ENCODE data around the gene YEATS4. TPM values are rescaled to one million over a fixed set of nuclear protein-coding genes. Genes with fewer than 3 reads are reported as not detected.

YEATS4 gene
- total RNA-seq, 1 experiment from 2014 or later, result 37.1 TPM

- Mint-ChIP-seq H3K4me3 (no peak overlapping the region), H3K27ac (no peak overlapping the region), H3K4me1 (no peaks in the 10 kb centered on the region), H3K36me3 (peaks cover 33% of the 10 kb centered on the region), H3K9me3 (no peaks in the 10 kb centered on the region), H3K27me3 (ENCODE audit: low read depth) (no peaks in the 10 kb centered on the region)
- CTCF ChIA-PET, result interaction anchor here (1.0 to 1.4 kb wide), 2 partner anchors 94 to 186 kb away, joined by 3 to 5 read pairs; no protein-coding TSS in a partner anchor
- ATAC-seq, result no peak
- no peak for DNase-seq (ENCODE audit: low spot score)
- POLR2A ChIA-PET, result no interaction called here
- TF ChIP-seq, protein P1, sequence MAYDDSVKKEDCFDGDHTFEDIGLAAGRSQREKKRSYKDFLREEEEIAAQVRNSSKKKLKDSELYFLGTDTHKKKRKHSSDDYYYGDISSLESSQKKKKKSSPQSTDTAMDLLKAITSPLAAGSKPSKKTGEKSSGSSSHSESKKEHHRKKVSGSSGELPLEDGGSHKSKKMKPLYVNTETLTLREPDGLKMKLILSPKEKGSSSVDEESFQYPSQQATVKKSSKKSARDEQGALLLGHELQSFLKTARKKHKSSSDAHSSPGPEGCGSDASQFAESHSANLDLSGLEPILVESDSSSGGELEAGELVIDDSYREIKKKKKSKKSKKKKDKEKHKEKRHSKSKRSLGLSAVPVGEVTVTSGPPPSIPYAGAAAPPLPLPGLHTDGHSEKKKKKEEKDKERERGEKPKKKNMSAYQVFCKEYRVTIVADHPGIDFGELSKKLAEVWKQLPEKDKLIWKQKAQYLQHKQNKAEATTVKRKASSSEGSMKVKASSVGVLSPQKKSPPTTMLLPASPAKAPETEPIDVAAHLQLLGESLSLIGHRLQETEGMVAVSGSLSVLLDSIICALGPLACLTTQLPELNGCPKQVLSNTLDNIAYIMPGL (CRISPR knock-in tag; IDR thresholded peaks at IDR 0.05), result no peak
- TF ChIP-seq, protein P2, sequence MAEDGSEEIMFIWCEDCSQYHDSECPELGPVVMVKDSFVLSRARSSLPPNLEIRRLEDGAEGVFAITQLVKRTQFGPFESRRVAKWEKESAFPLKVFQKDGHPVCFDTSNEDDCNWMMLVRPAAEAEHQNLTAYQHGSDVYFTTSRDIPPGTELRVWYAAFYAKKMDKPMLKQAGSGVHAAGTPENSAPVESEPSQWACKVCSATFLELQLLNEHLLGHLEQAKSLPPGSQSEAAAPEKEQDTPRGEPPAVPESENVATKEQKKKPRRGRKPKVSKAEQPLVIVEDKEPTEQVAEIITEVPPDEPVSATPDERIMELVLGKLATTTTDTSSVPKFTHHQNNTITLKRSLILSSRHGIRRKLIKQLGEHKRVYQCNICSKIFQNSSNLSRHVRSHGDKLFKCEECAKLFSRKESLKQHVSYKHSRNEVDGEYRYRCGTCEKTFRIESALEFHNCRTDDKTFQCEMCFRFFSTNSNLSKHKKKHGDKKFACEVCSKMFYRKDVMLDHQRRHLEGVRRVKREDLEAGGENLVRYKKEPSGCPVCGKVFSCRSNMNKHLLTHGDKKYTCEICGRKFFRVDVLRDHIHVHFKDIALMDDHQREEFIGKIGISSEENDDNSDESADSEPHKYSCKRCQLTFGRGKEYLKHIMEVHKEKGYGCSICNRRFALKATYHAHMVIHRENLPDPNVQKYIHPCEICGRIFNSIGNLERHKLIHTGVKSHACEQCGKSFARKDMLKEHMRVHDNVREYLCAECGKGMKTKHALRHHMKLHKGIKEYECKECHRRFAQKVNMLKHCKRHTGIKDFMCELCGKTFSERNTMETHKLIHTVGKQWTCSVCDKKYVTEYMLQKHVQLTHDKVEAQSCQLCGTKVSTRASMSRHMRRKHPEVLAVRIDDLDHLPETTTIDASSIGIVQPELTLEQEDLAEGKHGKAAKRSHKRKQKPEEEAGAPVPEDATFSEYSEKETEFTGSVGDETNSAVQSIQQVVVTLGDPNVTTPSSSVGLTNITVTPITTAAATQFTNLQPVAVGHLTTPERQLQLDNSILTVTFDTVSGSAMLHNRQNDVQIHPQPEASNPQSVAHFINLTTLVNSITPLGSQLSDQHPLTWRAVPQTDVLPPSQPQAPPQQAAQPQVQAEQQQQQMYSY (CRISPR knock-in tag; IDR thresholded peaks at IDR 0.05), result no peak
- no peak for TF ChIP-seq IRF2 (CRISPR knock-in tag; IDR thresholded peaks at IDR 0.05; ENCODE audit: borderline replicate concordance, low read depth)
- TF ChIP-seq AR (CRISPR knock-in tag; IDR thresholded peaks at IDR 0.05), result no peak
- no peak for TF ChIP-seq ATF1 (CRISPR knock-in tag; IDR thresholded peaks at IDR 0.05)
- TF ChIP-seq, protein P3, sequence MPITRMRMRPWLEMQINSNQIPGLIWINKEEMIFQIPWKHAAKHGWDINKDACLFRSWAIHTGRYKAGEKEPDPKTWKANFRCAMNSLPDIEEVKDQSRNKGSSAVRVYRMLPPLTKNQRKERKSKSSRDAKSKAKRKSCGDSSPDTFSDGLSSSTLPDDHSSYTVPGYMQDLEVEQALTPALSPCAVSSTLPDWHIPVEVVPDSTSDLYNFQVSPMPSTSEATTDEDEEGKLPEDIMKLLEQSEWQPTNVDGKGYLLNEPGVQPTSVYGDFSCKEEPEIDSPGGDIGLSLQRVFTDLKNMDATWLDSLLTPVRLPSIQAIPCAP (CRISPR knock-in tag; IDR thresholded peaks at IDR 0.05), result no peak
- TF ChIP-seq GTF2I (CRISPR knock-in tag; conservative IDR thresholded peaks at IDR 0.05), result no peak
- TF ChIP-seq, protein P4, sequence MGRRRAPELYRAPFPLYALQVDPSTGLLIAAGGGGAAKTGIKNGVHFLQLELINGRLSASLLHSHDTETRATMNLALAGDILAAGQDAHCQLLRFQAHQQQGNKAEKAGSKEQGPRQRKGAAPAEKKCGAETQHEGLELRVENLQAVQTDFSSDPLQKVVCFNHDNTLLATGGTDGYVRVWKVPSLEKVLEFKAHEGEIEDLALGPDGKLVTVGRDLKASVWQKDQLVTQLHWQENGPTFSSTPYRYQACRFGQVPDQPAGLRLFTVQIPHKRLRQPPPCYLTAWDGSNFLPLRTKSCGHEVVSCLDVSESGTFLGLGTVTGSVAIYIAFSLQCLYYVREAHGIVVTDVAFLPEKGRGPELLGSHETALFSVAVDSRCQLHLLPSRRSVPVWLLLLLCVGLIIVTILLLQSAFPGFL (CRISPR knock-in tag; IDR thresholded peaks at IDR 0.05; ENCODE audit: borderline replicate concordance), result no peak
- TF ChIP-seq JUN (CRISPR knock-in tag; IDR thresholded peaks at IDR 0.05), result no peak
- no peak for TF ChIP-seq ZNF423 (CRISPR knock-in tag; IDR thresholded peaks at IDR 0.05)
- no peak for TF ChIP-seq E2F5 (CRISPR knock-in tag; IDR thresholded peaks at IDR 0.05)
- TF ChIP-seq ZNF232 (CRISPR knock-in tag; IDR thresholded peaks at IDR 0.05), result no peak
- TF ChIP-seq OVOL2 (CRISPR knock-in tag; IDR thresholded peaks at IDR 0.05; ENCODE audit: borderline replicate concordance), result no peak
Measured at GRCh38 chr12:69385038-69385437, 25.5 kb downstream of the YEATS4 start.

- ATAC-seq (no peak), DNase-seq (ENCODE audit: low spot score) (no peak)
- POLR2A ChIA-PET, result no interaction called here
- no peaks in the 10 kb centered on the region for H3K27me3 Mint-ChIP-seq (ENCODE audit: low read depth)
- H3K4me1 Mint-ChIP-seq, result no peaks in the 10 kb centered on the region
- CTCF ChIA-PET, result no interaction called here
- H3K36me3 Mint-ChIP-seq, result peaks cover 26% of the 10 kb centered on the region
- no peak overlapping the region for H3K4me3 Mint-ChIP-seq
- no peak overlapping the region for H3K27ac Mint-ChIP-seq
- no peaks in the 10 kb centered on the region for H3K9me3 Mint-ChIP-seq
- TF ChIP-seq ZNF425 (CRISPR knock-in tag; conservative IDR thresholded peaks at IDR 0.05), result no peak
- TF ChIP-seq FOXK1 (CRISPR knock-in tag; IDR thresholded peaks at IDR 0.05), result no peak
- TF ChIP-seq NFATC4 (CRISPR knock-in tag; IDR thresholded peaks at IDR 0.05), result no peak
- TF ChIP-seq, protein P5, sequence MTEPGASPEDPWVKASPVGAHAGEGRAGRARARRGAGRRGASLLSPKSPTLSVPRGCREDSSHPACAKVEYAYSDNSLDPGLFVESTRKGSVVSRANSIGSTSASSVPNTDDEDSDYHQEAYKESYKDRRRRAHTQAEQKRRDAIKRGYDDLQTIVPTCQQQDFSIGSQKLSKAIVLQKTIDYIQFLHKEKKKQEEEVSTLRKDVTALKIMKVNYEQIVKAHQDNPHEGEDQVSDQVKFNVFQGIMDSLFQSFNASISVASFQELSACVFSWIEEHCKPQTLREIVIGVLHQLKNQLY (CRISPR knock-in tag; IDR thresholded peaks at IDR 0.05), result no peak
- TF ChIP-seq MYBL2 (CRISPR knock-in tag; IDR thresholded peaks at IDR 0.05), result no peak
- TF ChIP-seq CBFB (CRISPR knock-in tag; IDR thresholded peaks at IDR 0.05; ENCODE audit: low read depth), result no peak
- TF ChIP-seq SMAD3 (CRISPR knock-in tag; IDR thresholded peaks at IDR 0.05; ENCODE audit: borderline replicate concordance), result no peak
Measured at GRCh38 chr12:69386921-69387320, 27.4 kb downstream of the YEATS4 start.
